Karpas-422 (cell line): Measurements from ENCODE around the gene NEURL2. TPM values are rescaled to one million over a fixed set of nuclear protein-coding genes. Genes with fewer than 3 reads are reported as not detected.
"Not testable (repeated sequence)": the region's sequence is repeated elsewhere in the genome, so short reads cannot be mapped to it uniquely, and the experiment has no call there.

Source experiments
- DNase-seq: peaks from one replicate; pipeline ENCODE4 v3.0.0-alpha.2; 2015
- H2AFZ ChIP-seq: fragments of 200-600 bp; sonication (generic); 2 replicates; pipeline ENCODE4 v1.6.1; 2014; ENCODE audit warnings: antibody characterized with exemption, low read length, mixed read lengths
- H3K27ac ChIP-seq: fragments of 200-600 bp; sonication (generic); 2 replicates; pipeline ENCODE4 v1.5.1; 2014; ENCODE audit warnings: mild to moderate bottlenecking, low read length, moderate library complexity
- H3K27me3 ChIP-seq: fragments of 200-600 bp; sonication (generic); 2 replicates; pipeline ENCODE4 v1.6.1; 2014; ENCODE audit warnings: low read length, mixed read lengths
- H3K36me3 ChIP-seq: fragments of 200-600 bp; sonication (generic); 2 replicates; pipeline ENCODE4 v1.6.1; 2014; ENCODE audit warnings: low read length, mixed read lengths; ENCODE audit not compliant: insufficient read depth
- H3K4me1 ChIP-seq: fragments of 200-600 bp; sonication (generic); 2 replicates; pipeline ENCODE4 v1.6.1; 2014; ENCODE audit warnings: mild to moderate bottlenecking, low read length, mixed read lengths
- H3K4me2 ChIP-seq: fragments of 200-600 bp; sonication (generic); 2 replicates; pipeline ENCODE4 v1.6.1; 2014; ENCODE audit warnings: low read length, low read depth, mild to moderate bottlenecking; ENCODE audit not compliant: poor library complexity, severe bottlenecking
- H3K4me3 ChIP-seq: fragments of 200-600 bp; sonication (generic); 2 replicates; pipeline ENCODE4 v1.5.1; 2014; ENCODE audit warnings: mild to moderate bottlenecking, antibody characterized with exemption, low read length, mixed read lengths
- H3K79me2 ChIP-seq: fragments of 200-600 bp; sonication (generic); 2 replicates; pipeline ENCODE4 v1.6.1; 2014; ENCODE audit warnings: mild to moderate bottlenecking, low read length, mixed read lengths
- H3K9ac ChIP-seq: fragments of 200-600 bp; sonication (generic); 2 replicates; pipeline ENCODE4 v1.6.0; 2014; ENCODE audit warnings: low read length
- H3K9me2 ChIP-seq: fragments of 200-600 bp; sonication (generic), shearing (Covaris generic); replicated peaks from 2 replicates; pipeline ENCODE4 v1.6.0; 2014; ENCODE audit warnings: mild to moderate bottlenecking, low read length, moderate library complexity; ENCODE audit not compliant: insufficient read depth
- H3K9me3 ChIP-seq: fragments of 300-700, 200-600 bp; sonication (generic); 2 replicates; pipeline ENCODE4 v1.6.1; 2014; ENCODE audit warnings: low read length, mixed read lengths
- H4K20me1 ChIP-seq: fragments of 200-600 bp; sonication (generic); 2 replicates; pipeline ENCODE4 v1.6.1; 2014; ENCODE audit warnings: mild to moderate bottlenecking, antibody characterized with exemption, low read length, low read depth; ENCODE audit not compliant: insufficient read depth
- total RNA-seq: library from RNA; depleted of rRNA; stranded (reverse); fragments of >200 nt; shearing (Covaris generic); gene quantifications from 2 replicates; pipeline ENCODE4 v1.2.3, GENCODE V29; 2014; ENCODE audit warnings: low replicate concordance

Gene NEURL2
- total RNA-seq, 1 experiment from 2014 or later = 4.3 TPM

DNA sequence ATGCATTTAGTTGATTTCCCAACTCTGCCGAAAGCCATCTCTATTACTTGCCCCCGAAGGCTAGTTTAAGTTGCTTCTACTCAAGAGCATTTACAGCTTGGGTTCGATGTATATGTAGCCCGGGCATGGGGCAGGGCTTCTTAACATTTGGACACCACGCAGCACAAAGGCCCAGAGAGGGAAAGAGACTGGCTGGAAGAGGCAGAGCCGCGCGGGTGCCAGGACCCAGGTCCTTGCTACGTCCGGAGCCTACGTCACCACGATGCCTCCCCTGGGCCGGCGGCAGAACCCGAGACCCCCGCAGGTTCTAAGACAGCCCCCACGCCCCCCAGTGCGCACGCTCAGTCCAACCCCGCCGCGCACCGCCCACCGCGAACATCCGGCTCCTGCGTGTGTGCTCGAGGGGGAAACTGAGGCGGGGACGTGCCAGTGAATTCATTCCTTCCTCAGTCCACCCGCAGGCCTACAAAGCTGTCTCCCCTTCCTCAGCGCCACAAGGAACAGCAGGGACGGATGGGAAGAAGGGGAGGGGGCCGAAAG, 43.1 kb upstream of the NEURL2 start:
- H2AFZ ChIP-seq = peak overlapping the region; percentile 75; the same call in 1 of the 2 replicates
- peak; percentile 90 for DNase-seq

GRCh38 chr20:45933266-45934045, 42.4 kb upstream of the NEURL2 start:
- Histone ChIP-seq H3K4me3 (peak overlapping the region; percentile 95), H2AFZ (peak overlapping the region; percentile 75; the same call in 1 of the 2 replicates), H3K27ac (peak overlapping the region; percentile 87; the same call in 1 of the 2 replicates), H3K79me2 (peaks cover 31% of the 10 kb centered on the region), H3K4me2 (peak overlapping the region; percentile 94), H3K4me1 (peaks cover 11% of the 10 kb centered on the region), H3K9me3 (no peaks in the 10 kb centered on the region), H3K27me3 (no peaks in the 10 kb centered on the region), H3K9me2 (no peaks in the 10 kb centered on the region), H4K20me1 (no peaks in the 10 kb centered on the region), H3K36me3 (peaks cover 5% of the 10 kb centered on the region; the same call in 1 of the 2 replicates), H3K9ac (peak overlapping the region; percentile 99)
- peak; percentile 70 for DNase-seq

More for the DNA sequence above, 43.1 kb upstream of the NEURL2 start:
- peak overlapping the region; percentile 99 for H3K9ac ChIP-seq
- peaks cover 7% of the 10 kb centered on the region; the same call in 1 of the 2 replicates for H3K36me3 ChIP-seq
- H3K27ac ChIP-seq = peak overlapping the region; percentile 87
- H3K4me3 ChIP-seq = peak overlapping the region; percentile 95
- H3K79me2 ChIP-seq = peaks cover 31% of the 10 kb centered on the region
- peaks cover 11% of the 10 kb centered on the region for H3K4me1 ChIP-seq
- no peaks in the 10 kb centered on the region for H3K9me2 ChIP-seq
- peak overlapping the region; percentile 94 for H3K4me2 ChIP-seq
- no peaks in the 10 kb centered on the region for H4K20me1 ChIP-seq
- no peaks in the 10 kb centered on the region for H3K9me3 ChIP-seq
- H3K27me3 ChIP-seq = no peaks in the 10 kb centered on the region

DNA sequence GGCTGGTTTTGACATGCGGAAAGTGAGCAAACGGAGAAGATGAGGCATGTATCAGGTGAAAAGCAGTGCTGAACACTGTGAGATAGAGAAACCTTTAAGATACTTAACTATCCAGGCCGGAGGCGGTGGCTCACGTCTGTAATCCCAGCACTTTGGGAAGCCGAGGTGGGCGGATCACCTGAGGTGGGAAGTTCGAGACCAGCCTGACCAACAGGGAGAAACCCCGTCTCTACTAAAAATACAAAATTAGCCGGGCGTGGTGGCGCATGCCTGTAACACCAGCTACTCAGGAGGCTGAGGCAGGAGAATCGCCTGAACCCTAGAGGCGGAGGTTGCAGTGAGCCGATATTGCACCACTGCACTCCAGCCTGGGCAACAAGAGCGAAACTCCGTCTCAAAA, 40.7 kb upstream of the NEURL2 start:
- not testable (repeated sequence) for DNase-seq, H3K4me3 ChIP-seq, H3K9me3 ChIP-seq, H3K27me3 ChIP-seq, H3K4me2 ChIP-seq, H3K9ac ChIP-seq, H4K20me1 ChIP-seq, H2AFZ ChIP-seq, H3K9me2 ChIP-seq, H3K27ac ChIP-seq, H3K36me3 ChIP-seq
- peaks cover 11% of the 10 kb centered on the region for H3K4me1 ChIP-seq
- peaks cover 13% of the 10 kb centered on the region for H3K79me2 ChIP-seq

GRCh38 chr20:45927071-45927878, 36.3 kb upstream of the NEURL2 start:
- Histone ChIP-seq H2AFZ (no peak overlapping the region), H3K9me2 (no peaks in the 10 kb centered on the region), H3K9ac (no peak overlapping the region), H3K27me3 (no peaks in the 10 kb centered on the region), H3K4me3 (no peak overlapping the region), H3K27ac (no peak overlapping the region), H3K36me3 (no peaks in the 10 kb centered on the region), H3K4me2 (no peak overlapping the region), H3K4me1 (no peaks in the 10 kb centered on the region), H3K9me3 (no peaks in the 10 kb centered on the region), H4K20me1 (no peaks in the 10 kb centered on the region), H3K79me2 (no peaks in the 10 kb centered on the region)
- no peak for DNase-seq

DNA sequence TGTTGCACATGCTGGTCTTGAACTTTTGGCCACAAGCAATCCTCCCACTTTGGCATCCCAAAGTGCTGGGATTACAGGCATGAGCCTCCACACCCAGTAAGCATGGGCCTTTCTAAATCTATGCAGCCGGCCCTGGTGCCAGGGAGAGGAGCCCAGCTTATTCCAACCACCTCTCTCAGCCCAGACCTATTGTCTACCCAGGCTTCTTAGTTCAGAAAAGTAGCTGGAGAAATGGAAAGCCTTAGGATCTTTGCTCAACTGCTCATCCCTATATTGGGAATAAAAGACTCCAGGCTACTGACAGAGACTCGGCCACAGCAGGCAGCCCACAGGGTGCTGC, 35.7 kb upstream of the NEURL2 start:
- H3K9me2 ChIP-seq = no peaks in the 10 kb centered on the region
- no peaks in the 10 kb centered on the region for H3K27me3 ChIP-seq
- no peak for DNase-seq
- no peaks in the 10 kb centered on the region for H3K4me1 ChIP-seq
- H3K36me3 ChIP-seq = no peaks in the 10 kb centered on the region
- H4K20me1 ChIP-seq = no peaks in the 10 kb centered on the region
- H2AFZ ChIP-seq = no peak overlapping the region
- no peaks in the 10 kb centered on the region for H3K79me2 ChIP-seq
- H3K4me2 ChIP-seq = no peak overlapping the region
- no peak overlapping the region for H3K27ac ChIP-seq
- no peaks in the 10 kb centered on the region for H3K9me3 ChIP-seq
- H3K9ac ChIP-seq = no peak overlapping the region
- no peak overlapping the region for H3K4me3 ChIP-seq

GRCh38 chr20:45925821-45926506, 35.0 kb upstream of the NEURL2 start:
- no peaks in the 10 kb centered on the region for H4K20me1 ChIP-seq
- no peak overlapping the region for H2AFZ ChIP-seq
- no peaks in the 10 kb centered on the region for H3K27me3 ChIP-seq
- H3K27ac ChIP-seq = no peak overlapping the region
- no peaks in the 10 kb centered on the region for H3K9me3 ChIP-seq
- no peaks in the 10 kb centered on the region for H3K36me3 ChIP-seq
- H3K4me1 ChIP-seq = no peaks in the 10 kb centered on the region
- H3K4me3 ChIP-seq = no peak overlapping the region
- DNase-seq = no peak
- no peak overlapping the region for H3K4me2 ChIP-seq
- no peaks in the 10 kb centered on the region for H3K79me2 ChIP-seq
- H3K9ac ChIP-seq = no peak overlapping the region
- H3K9me2 ChIP-seq = no peaks in the 10 kb centered on the region

DNA sequence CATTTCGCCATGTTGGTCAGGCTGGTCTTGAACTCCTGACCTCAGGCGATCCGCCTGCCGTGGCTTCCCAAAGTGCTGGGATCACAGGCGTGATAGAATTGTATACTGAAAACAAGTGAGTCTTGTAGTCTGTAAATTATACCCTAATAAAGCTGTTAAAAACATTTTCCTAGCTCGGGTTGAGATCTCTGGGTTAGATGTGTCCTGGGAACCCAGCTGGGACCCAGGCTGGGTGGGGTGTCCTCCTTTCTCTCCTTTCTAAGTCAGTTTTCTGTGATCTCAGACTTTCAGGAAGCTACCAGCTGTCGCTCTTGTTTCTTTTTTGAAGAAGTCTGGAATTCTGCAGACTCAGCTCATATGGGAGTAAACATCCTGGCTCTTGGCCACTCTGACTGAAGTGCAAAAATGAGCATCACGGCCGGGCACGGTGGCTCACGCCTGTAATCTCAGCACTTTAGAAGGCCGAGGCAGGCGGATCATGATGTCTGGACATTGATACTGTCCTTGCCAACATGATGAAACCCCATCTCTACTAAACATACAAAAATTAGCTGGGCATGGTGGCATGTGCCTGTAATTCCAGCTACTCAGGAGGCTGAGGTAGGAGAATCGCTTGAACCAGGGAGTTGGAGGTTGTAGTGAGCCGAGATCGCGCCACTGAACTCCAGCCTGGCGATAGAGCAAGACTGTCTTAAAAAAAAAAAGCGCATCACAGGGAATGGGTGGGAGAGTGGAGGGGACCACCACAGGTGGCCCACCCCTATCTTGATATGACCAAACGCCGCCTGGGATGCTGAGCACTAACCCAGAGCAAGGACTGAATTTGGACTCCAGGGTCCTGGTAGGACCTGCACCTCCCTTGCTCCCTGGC, 33.6 kb upstream of the NEURL2 start:
- Histone ChIP-seq H3K9me2 (no peaks in the 10 kb centered on the region), H3K4me1 (no peaks in the 10 kb centered on the region), H4K20me1 (no peaks in the 10 kb centered on the region), H2AFZ (no peak overlapping the region), H3K4me3 (no peak overlapping the region), H3K4me2 (no peak overlapping the region), H3K27ac (no peak overlapping the region), H3K79me2 (no peaks in the 10 kb centered on the region), H3K9me3 (no peaks in the 10 kb centered on the region), H3K9ac (no peak overlapping the region), H3K27me3 (no peaks in the 10 kb centered on the region), H3K36me3 (no peaks in the 10 kb centered on the region)
- no peak for DNase-seq
